ENCODE measurements around the gene MTHFD1L. TPM values are rescaled to one million over a fixed set of nuclear protein-coding genes. Genes with fewer than 3 reads are reported as not detected.
"Not testable (repeated sequence)": the region's sequence is repeated elsewhere in the genome, so short reads cannot be mapped to it uniquely, and the experiment has no call there.

The MTHFD1L gene
- total and polyA plus RNA-seq, 2 donors from 2014 or later, result 4.7 to 39.6 TPM

- H3K27ac ChIP-seq (ENCODE audit: low read depth in 2 of 2, low read length in 2 of 2), result peak overlapping the region; percentile 89 to 91
- TF ChIP-seq, protein P1, sequence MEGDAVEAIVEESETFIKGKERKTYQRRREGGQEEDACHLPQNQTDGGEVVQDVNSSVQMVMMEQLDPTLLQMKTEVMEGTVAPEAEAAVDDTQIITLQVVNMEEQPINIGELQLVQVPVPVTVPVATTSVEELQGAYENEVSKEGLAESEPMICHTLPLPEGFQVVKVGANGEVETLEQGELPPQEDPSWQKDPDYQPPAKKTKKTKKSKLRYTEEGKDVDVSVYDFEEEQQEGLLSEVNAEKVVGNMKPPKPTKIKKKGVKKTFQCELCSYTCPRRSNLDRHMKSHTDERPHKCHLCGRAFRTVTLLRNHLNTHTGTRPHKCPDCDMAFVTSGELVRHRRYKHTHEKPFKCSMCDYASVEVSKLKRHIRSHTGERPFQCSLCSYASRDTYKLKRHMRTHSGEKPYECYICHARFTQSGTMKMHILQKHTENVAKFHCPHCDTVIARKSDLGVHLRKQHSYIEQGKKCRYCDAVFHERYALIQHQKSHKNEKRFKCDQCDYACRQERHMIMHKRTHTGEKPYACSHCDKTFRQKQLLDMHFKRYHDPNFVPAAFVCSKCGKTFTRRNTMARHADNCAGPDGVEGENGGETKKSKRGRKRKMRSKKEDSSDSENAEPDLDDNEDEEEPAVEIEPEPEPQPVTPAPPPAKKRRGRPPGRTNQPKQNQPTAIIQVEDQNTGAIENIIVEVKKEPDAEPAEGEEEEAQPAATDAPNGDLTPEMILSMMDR (IDR thresholded peaks at IDR 0.05; ENCODE audit: borderline replicate concordance, extremely low read depth, insufficient read depth), result no peak
- no peak for FAIRE-seq
Measured at GRCh38 chr6:151043944-151044343, 178.4 kb downstream of the MTHFD1L start.

GRCh38 chr6:151044465-151045441 is 179.3 kb downstream of the MTHFD1L start:
- H3K4me3 ChIP-seq (ENCODE audit: low read length in 3 of 3), result peak overlapping the region; percentile 7 to 47 (median 33)
- TF ChIP-seq, protein P1 (IDR thresholded peaks at IDR 0.05; ENCODE audit: borderline replicate concordance, extremely low read depth, insufficient read depth), result no peak
- no peaks in the 10 kb centered on the region for H3K9me3 ChIP-seq (ENCODE audit: control insufficient read depth in 2 of 3, insufficient read depth in 1 of 3, low read length in 3 of 3)
- no peaks in the 10 kb centered on the region for H3K27me3 ChIP-seq (ENCODE audit: control insufficient read depth, insufficient read depth, low read length)
- peaks cover 9 to 16% (median 10%) of the 10 kb centered on the region in 3 donors for H3K4me1 ChIP-seq (ENCODE audit: control insufficient read depth in 2 of 3, insufficient read depth in 2 of 3, low read depth in 1 of 3, low read length in 3 of 3)
- no peak for FAIRE-seq
- intact Hi-C loops (cut with DNase I), result no loop called here
- H3K27ac ChIP-seq (ENCODE audit: low read depth in 2 of 2, low read length in 2 of 2), result peak overlapping the region; percentile 89 to 91
- DNase-seq, result peak; percentile 94 to 98 (median 96)
- H3K9ac ChIP-seq (ENCODE audit: low read length in 3 of 3), result peak overlapping the region in 1 of 3 donors; percentile 17
- H3K36me3 ChIP-seq (ENCODE audit: control insufficient read depth in 2 of 3, insufficient read depth in 3 of 3, low read length in 3 of 3), result no peaks in the 10 kb centered on the region

More at GRCh38 chr6:151043944-151044343, 178.4 kb downstream of the MTHFD1L start:
- peak in 1 of 5 donors; percentile 45 for DNase-seq
- Histone ChIP-seq H3K4me1 (ENCODE audit: control insufficient read depth in 2 of 3, insufficient read depth in 2 of 3, low read depth in 1 of 3, low read length in 3 of 3) (peaks cover 9 to 16% (median 10%) of the 10 kb centered on the region in 3 donors), H3K9me3 (ENCODE audit: control insufficient read depth in 2 of 3, insufficient read depth in 1 of 3, low read length in 3 of 3) (no peaks in the 10 kb centered on the region), H3K27me3 (ENCODE audit: control insufficient read depth, insufficient read depth, low read length) (no peaks in the 10 kb centered on the region), H3K9ac (ENCODE audit: low read length in 3 of 3) (no peak overlapping the region), H3K4me3 (ENCODE audit: low read length in 3 of 3) (no peak overlapping the region), H3K36me3 (ENCODE audit: control insufficient read depth in 2 of 3, insufficient read depth in 3 of 3, low read length in 3 of 3) (no peaks in the 10 kb centered on the region)
- intact Hi-C loops (cut with DNase I), result no loop called here

GRCh38 chr6:151045511-151046222 is 180.2 kb downstream of the MTHFD1L start:
- H3K9me3 ChIP-seq (ENCODE audit: control insufficient read depth in 2 of 3, insufficient read depth in 1 of 3, low read length in 3 of 3); H3K36me3 ChIP-seq (ENCODE audit: control insufficient read depth in 2 of 3, insufficient read depth in 3 of 3, low read length in 3 of 3); intact Hi-C loops (cut with DNase I); H3K27me3 ChIP-seq (ENCODE audit: control insufficient read depth, insufficient read depth, low read length): not testable (repeated sequence)
- Histone ChIP-seq H3K9ac (ENCODE audit: low read length in 3 of 3) (peak overlapping the region in 1 of 3 donors; percentile 17), H3K4me1 (ENCODE audit: control insufficient read depth in 2 of 3, insufficient read depth in 2 of 3, low read depth in 1 of 3, low read length in 3 of 3) (peaks cover 9 to 16% (median 10%) of the 10 kb centered on the region in 3 donors), H3K27ac (ENCODE audit: low read depth in 2 of 2, low read length in 2 of 2) (peak overlapping the region; percentile 89 to 91), H3K4me3 (ENCODE audit: low read length in 3 of 3) (peak overlapping the region; percentile 7 to 47 (median 27))
- DNase-seq, result peak in 3 of 5 donors; percentile 49 to 62 (median 61)
- peak; percentile 6 for FAIRE-seq

All from kidney (tissue), 14 donors.